Adrenal gland (tissue), 12 donors: ENCODE data around the gene MGAT4A. TPM values are rescaled to one million over a fixed set of nuclear protein-coding genes. Genes with fewer than 3 reads are reported as not detected.
A peak's percentile ranks its signal among the peaks of the same experiment; 100 is the strongest.
"Not testable (repeated sequence)": the region's sequence is repeated elsewhere in the genome, so short reads cannot be mapped to it uniquely, and the experiment has no call there.

Experiments used
- DNase-seq, 7 donors: peaks; one replicate each; pipeline ENCODE4 v3.0.0-alpha.2; 2019 to 2020
- H3K27ac ChIP-seq, 5 donors: fragments of 200-600 bp; sonication (generic) in 4 of 5; 1 replicate in 3 of 5; 2 replicates in 2 of 5; pipeline versions ENCODE4 v1.5.1 to v1.8.0; 2016 to 2020; ENCODE audit warnings: mild to moderate bottlenecking in 1 of 5
- H3K27me3 ChIP-seq: fragments of 200-600 bp; 2 replicates; pipeline ENCODE4 v1.8.0; 2021
- H3K36me3 ChIP-seq, 2 donors: fragments of 200-600 bp; replicated peaks in 1 of 2; 1 replicate in 1 of 2; 2 replicates in 1 of 2; pipeline versions ENCODE4 v1.5.1 to v1.8.0; 2018 to 2022
- H3K4me1 ChIP-seq, 2 donors: fragments of 200-600 bp; replicated peaks in 1 of 2; 1 replicate in 1 of 2; 2 replicates in 1 of 2; pipeline versions ENCODE4 v1.5.1 to v1.8.0; 2018 to 2021
- H3K4me3 ChIP-seq, 4 donors: fragments of 200-600 bp; sonication (generic) in 3 of 4; one replicate each; pipeline ENCODE4 v1.5.1; 2016 to 2018
- H3K9me3 ChIP-seq, 3 donors: fragments of 200-600 bp; sonication (generic) in 1 of 3; replicated peaks in 1 of 3; 1 replicate in 2 of 3; 2 replicates in 1 of 3; pipeline versions ENCODE4 v1.5.1 to v1.8.0; 2016 to 2021
- POLR2A ChIP-seq, 2 donors: fragments of 450-650 bp; IDR thresholded peaks; one replicate each; pipeline ENCODE4 v1.6.1; 2017; ENCODE audit warnings: antibody characterized with exemption in 2 of 2, mild to moderate bottlenecking in 2 of 2, moderate library complexity in 1 of 2
- WGBS, 4 donors: extraction: QIAGEN DNeasy Blood & Tissue Kit in 2 of 4; methylation state at CpG; one replicate each; pipeline versions ENCODE4 v1.1.5 to v1.1.7; 2013 to 2017; 5-methylcytosine and 5-hydroxymethylcytosine counted together
- intact Hi-C, 2 donors: fragments of 100-400 bp; cut with DNase I; formaldehyde crosslinking; loops; one replicate each; pipeline versions ENCODE4 v1.14.1 to v1.15.0; 2022 to 2023
- polyA plus RNA-seq, 3 donors: library from polyadenylated mRNA; stranded (reverse); fragments of 200-250 nt in 2 of 3; fragments of 350-450 nt in 1 of 3; fragmentation: Illumina TruSeq in 1 of 3; extraction: RNeasy Lipid Tissue Mini Kit (QIAGEN cat#74804) in 1 of 3; gene quantifications; one replicate each; pipeline ENCODE4 v1.2.3, GENCODE V29; 2013 to 2014
- total RNA-seq, 9 donors: library from RNA; depleted of rRNA in 4 of 9; stranded (reverse); fragments of >200 nt in 4 of 9; fragments of 120-200 nt in 1 of 9; fragmentation: NEBNext Ultra II Directional in 1 of 9; extraction: Animal tissue kit (Norgen Biotek cat#: 25700) in 1 of 9; gene quantifications; one replicate each; pipeline versions ENCODE4 v1.1.0 to v1.2.4, GENCODE V29; 2013 to 2023
- TF ChIP-seq, protein P1 (sequence below), 6 experiments: fragments of 450-650 bp in 4 of 6; fragments of 200-600 bp in 2 of 6; sonication (generic) in 1 of 6; IDR thresholded peaks; 1 replicate in 5 of 6; 2 replicates in 1 of 6; pipeline versions ENCODE4 v1.5.1 to v1.8.0; 2016 to 2021; ENCODE audit warnings: antibody characterized with exemption in 6 of 6, mild to moderate bottlenecking in 2 of 6, moderate library complexity in 1 of 6
- donor health status: healthy with polysubstance abuse.
- donor health status: Bipolar disorder and iron deficiency.
- donor health status: DM: yes; HTN: yes; CAD: no.
- donor health status: DM: no; HTN: no; CAD: no.
- donor health status: DM: no; HTN: no; CAD: no.
- donor health status: DM: yes; HTN: yes; CAD: no.

The MGAT4A gene
- total and polyA plus RNA-seq, 12 donors, result 5.2 to 34.4 (median 18.7) TPM

DNA sequence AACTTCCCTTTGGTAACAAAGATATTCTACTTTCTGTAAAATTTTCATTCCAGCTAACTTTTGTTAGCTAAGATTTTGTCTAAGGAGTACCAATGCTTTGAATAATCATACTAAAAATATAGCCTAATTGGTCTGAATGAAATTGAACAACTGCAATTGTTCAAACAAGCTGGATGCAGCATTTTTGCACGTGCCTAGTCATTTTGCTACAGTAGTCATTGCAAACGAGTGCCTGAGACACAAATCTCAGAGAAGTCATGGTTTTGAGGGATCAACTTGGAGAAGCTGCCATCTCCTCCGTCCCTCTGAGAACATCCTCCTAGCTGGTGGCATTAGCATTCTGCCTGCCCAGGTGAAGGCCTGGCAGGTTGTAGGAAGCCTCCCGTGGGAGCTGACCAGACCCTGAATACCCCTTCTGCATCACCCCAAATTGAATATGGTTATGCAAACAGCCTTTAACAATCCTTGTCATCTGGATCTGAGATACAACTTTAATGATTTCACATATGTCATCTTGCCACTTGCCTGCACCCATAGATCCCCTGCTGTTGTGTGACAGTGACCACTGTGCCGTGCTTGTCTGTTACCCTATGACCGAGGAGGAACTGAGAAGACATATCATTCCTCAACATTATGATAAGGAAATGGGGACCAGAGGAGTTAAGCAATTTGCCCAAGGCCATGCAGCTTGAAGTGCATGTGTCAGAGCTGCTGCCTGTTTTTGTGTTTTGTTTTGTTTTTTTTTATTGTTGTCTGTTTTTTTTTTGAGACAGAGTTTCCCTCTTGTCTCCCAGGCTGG lies 29.1 kb upstream of the MGAT4A start:
- peaks cover 4% of the 10 kb centered on the region for H3K27me3 ChIP-seq
- H3K4me1 ChIP-seq, result peaks cover 0 to 21% of the 10 kb centered on the region in 2 donors
- intact Hi-C loops, result no loop called here
- no peak overlapping the region for H3K4me3 ChIP-seq
- WGBS, 4 donors, result 54 to 62% (median 59%) methylated on average over 6 of the region's 6 CpGs
- no peaks in the 10 kb centered on the region for H3K36me3 ChIP-seq
- TF ChIP-seq POLR2A (IDR thresholded peaks at IDR 0.05), result no peak
- TF ChIP-seq, protein P1, sequence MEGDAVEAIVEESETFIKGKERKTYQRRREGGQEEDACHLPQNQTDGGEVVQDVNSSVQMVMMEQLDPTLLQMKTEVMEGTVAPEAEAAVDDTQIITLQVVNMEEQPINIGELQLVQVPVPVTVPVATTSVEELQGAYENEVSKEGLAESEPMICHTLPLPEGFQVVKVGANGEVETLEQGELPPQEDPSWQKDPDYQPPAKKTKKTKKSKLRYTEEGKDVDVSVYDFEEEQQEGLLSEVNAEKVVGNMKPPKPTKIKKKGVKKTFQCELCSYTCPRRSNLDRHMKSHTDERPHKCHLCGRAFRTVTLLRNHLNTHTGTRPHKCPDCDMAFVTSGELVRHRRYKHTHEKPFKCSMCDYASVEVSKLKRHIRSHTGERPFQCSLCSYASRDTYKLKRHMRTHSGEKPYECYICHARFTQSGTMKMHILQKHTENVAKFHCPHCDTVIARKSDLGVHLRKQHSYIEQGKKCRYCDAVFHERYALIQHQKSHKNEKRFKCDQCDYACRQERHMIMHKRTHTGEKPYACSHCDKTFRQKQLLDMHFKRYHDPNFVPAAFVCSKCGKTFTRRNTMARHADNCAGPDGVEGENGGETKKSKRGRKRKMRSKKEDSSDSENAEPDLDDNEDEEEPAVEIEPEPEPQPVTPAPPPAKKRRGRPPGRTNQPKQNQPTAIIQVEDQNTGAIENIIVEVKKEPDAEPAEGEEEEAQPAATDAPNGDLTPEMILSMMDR (IDR thresholded peaks at IDR 0.05), result no peak
- H3K27ac ChIP-seq, result peak overlapping the region in 2 of 5 donors; percentile 63 to 85
- peak in 1 of 7 donors; percentile 36 for DNase-seq
- no peaks in the 10 kb centered on the region for H3K9me3 ChIP-seq

GRCh38 chr2:98759338-98759737 lies 28.4 kb upstream of the MGAT4A start:
- intact Hi-C loops, result no loop called here
- H3K27ac ChIP-seq, result peak overlapping the region in 2 of 5 donors; percentile 63 to 85
- H3K27me3 ChIP-seq, result peaks cover 4% of the 10 kb centered on the region
- TF ChIP-seq, protein P1 (IDR thresholded peaks at IDR 0.05), result no peak
- peaks cover 0 to 21% of the 10 kb centered on the region in 2 donors for H3K4me1 ChIP-seq
- H3K4me3 ChIP-seq, result no peak overlapping the region
- no peak for DNase-seq
- no peaks in the 10 kb centered on the region for H3K36me3 ChIP-seq
- no peaks in the 10 kb centered on the region for H3K9me3 ChIP-seq
- WGBS, 4 donors, result 52 to 62% (median 60%) methylated on average over 2 of the region's 2 CpGs

DNA sequence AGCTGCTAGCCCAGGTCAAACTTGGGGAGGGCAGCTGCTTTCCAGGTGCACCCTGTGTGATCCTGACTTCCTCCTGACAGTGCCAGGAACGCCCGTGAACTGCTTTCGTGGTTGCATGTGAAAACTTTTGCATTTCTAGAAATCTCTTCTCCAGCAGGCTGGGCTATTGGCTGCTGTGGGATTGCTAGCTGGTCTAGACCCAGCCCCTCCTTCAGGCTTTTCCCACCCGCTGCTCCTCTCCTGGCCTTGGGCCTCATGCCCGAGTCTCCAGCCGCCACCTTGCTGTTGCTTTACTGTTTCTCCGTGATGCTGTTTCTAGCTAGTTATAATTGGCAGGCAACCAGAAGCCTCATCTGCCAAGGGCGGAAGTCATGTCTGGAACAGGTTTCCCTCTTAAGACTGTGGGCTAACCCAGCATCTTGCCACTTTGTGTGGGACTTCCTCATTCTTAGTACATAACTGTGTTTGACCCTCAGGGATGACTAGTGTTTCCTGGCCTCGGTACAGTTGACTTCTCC lies 27.0 kb upstream of the MGAT4A start:
- peak overlapping the region in 2 of 5 donors; percentile 63 to 83 for H3K27ac ChIP-seq
- WGBS, 4 donors, result 12 to 37% (median 25%) methylated on average over 7 to 9 of the region's 9 CpGs
- intact Hi-C loops, result no loop called here
- TF ChIP-seq POLR2A (IDR thresholded peaks at IDR 0.05), result no peak
- TF ChIP-seq, protein P1 (IDR thresholded peaks at IDR 0.05), result no peak
- no peak overlapping the region for H3K4me3 ChIP-seq
- DNase-seq, result peak; percentile 50 to 89 (median 67)
- H3K9me3 ChIP-seq, result no peaks in the 10 kb centered on the region
- H3K4me1 ChIP-seq, result peaks cover 0 to 21% of the 10 kb centered on the region in 2 donors
- H3K36me3 ChIP-seq, result no peaks in the 10 kb centered on the region
- peaks cover 4% of the 10 kb centered on the region for H3K27me3 ChIP-seq

GRCh38 chr2:98753801-98754200 lies 22.9 kb upstream of the MGAT4A start:
- intact Hi-C loops, result no loop called here
- DNase-seq, result no peak
- TF ChIP-seq, protein P1 (IDR thresholded peaks at IDR 0.05), result no peak
- TF ChIP-seq POLR2A (IDR thresholded peaks at IDR 0.05), result no peak
- Histone ChIP-seq H3K27me3 (peaks cover 4% of the 10 kb centered on the region), H3K27ac (no peak overlapping the region), H3K36me3 (no peaks in the 10 kb centered on the region), H3K4me3 (no peak overlapping the region), H3K9me3 (no peaks in the 10 kb centered on the region), H3K4me1 (peaks cover 0 to 16% of the 10 kb centered on the region in 2 donors)

- DNase-seq, H3K36me3 ChIP-seq, H3K4me1 ChIP-seq, H3K4me3 ChIP-seq, intact Hi-C loops, H3K27me3 ChIP-seq, H3K9me3 ChIP-seq, H3K27ac ChIP-seq: not testable (repeated sequence)
- 80 to 88% (median 83%) methylated on average over 4 of the region's 4 CpGs for WGBS, 4 donors
Measured at GRCh38 chr2:98752711-98753110, 21.8 kb upstream of the MGAT4A start.
